ENCODE measurements around the gene ADGRB2.

ADGRB2 gene

GRCh38 chr1:31769720-31770390 lies 5.7 kb upstream of the ADGRB2 start:
- in situ Hi-C loops (cut with HindIII; ENCODE audit: low pct_ligation_motif_present, low sequenced_read_pairs), result no loop called here

GRCh38 chr1:31768939-31769704 lies 5.0 kb upstream of the ADGRB2 start:
- Histone ChIP-seq H3K36me3 (replicated peaks) (no peaks in the 10 kb centered on the region), H3K27me3 (replicated peaks) (peaks cover 26% of the 10 kb centered on the region), H3K27ac (no peak overlapping the region), H3K4me3 (ENCODE audit: low read depth, low read length) (no peak overlapping the region)
- TF ChIP-seq CTCF (IDR thresholded peaks at IDR 0.05; ENCODE audit: low read depth, low read length, missing control alignments), result no peak
- in situ Hi-C loops (cut with HindIII; ENCODE audit: low pct_ligation_motif_present, low sequenced_read_pairs), result no loop called here
- DNase-seq, result no peak

More at GRCh38 chr1:31769720-31770390, 5.7 kb upstream of the ADGRB2 start:
- Histone ChIP-seq H3K27ac (no peak overlapping the region), H3K27me3 (replicated peaks) (peaks cover 33% of the 10 kb centered on the region), H3K4me3 (ENCODE audit: low read depth, low read length) (no peak overlapping the region), H3K36me3 (replicated peaks) (no peaks in the 10 kb centered on the region)
- TF ChIP-seq CTCF (IDR thresholded peaks at IDR 0.05; ENCODE audit: low read depth, low read length, missing control alignments), result no peak
- DNase-seq, result no peak

GRCh38 chr1:31768407-31768907 lies 4.3 kb upstream of the ADGRB2 start:
- no peak for DNase-seq
- TF ChIP-seq CTCF (IDR thresholded peaks at IDR 0.05; ENCODE audit: low read depth, low read length, missing control alignments), result no peak
- Histone ChIP-seq H3K27ac (no peak overlapping the region), H3K27me3 (replicated peaks) (peaks cover 21% of the 10 kb centered on the region), H3K4me3 (ENCODE audit: low read depth, low read length) (no peak overlapping the region), H3K36me3 (replicated peaks) (no peaks in the 10 kb centered on the region)
- in situ Hi-C loops (cut with HindIII; ENCODE audit: low pct_ligation_motif_present, low sequenced_read_pairs), result no loop called here

- H3K36me3 ChIP-seq (replicated peaks), result no peaks in the 10 kb centered on the region
- in situ Hi-C loops (cut with HindIII; ENCODE audit: low pct_ligation_motif_present, low sequenced_read_pairs), result no loop called here
- no peak overlapping the region for H3K4me3 ChIP-seq (ENCODE audit: low read depth, low read length)
- no peak overlapping the region for H3K27ac ChIP-seq
- no peak for TF ChIP-seq CTCF (IDR thresholded peaks at IDR 0.05; ENCODE audit: low read depth, low read length, missing control alignments)
- peaks cover 9% of the 10 kb centered on the region for H3K27me3 ChIP-seq (replicated peaks)
- DNase-seq, result no peak
Measured at GRCh38 chr1:31767225-31767624, 3.1 kb upstream of the ADGRB2 start.

- no peak overlapping the region for H3K27ac ChIP-seq
- no peak for DNase-seq
- H3K4me3 ChIP-seq (ENCODE audit: low read depth, low read length), result no peak overlapping the region
- no peak for TF ChIP-seq CTCF (IDR thresholded peaks at IDR 0.05; ENCODE audit: low read depth, low read length, missing control alignments)
- in situ Hi-C loops (cut with HindIII; ENCODE audit: low pct_ligation_motif_present, low sequenced_read_pairs), result no loop called here
- H3K27me3 ChIP-seq (replicated peaks), result no peaks in the 10 kb centered on the region
- no peaks in the 10 kb centered on the region for H3K36me3 ChIP-seq (replicated peaks)
Measured at GRCh38 chr1:31765516-31765915, 1.4 kb upstream of the ADGRB2 start.
